OCI-LY3 (cell line): ENCODE data around the gene AKR7A2.

Source experiments
- CTCF ChIP-seq: fragments of 200-600, 300-600 bp; sonication (generic); IDR thresholded peaks from 2 replicates; pipeline ENCODE4 v1.5.1; 2014; ENCODE audit warnings: antibody characterized with exemption, low read length, low read depth
- EZH2phosphoT487 ChIP-seq: fragments of 200-600 bp; shearing (Covaris generic); IDR thresholded peaks from 2 replicates; pipeline ENCODE4 v1.6.1; 2018; ENCODE audit warnings: antibody characterized with exemption, mixed run types, low read depth

- TF ChIP-seq CTCF (no peak), EZH2phosphoT487 (no peak)
Observed at GRCh38 chr1:19274636-19275035, 37.3 kb downstream of the AKR7A2 start.
